COLO668 (cell line): ENCODE measurements around the gene MS4A8.
A peak's percentile ranks its signal among the peaks of the same experiment; 100 is the strongest.
"Not testable (repeated sequence)": the region's sequence is repeated elsewhere in the genome, so short reads cannot be mapped to it uniquely, and the experiment has no call there.

Experiments used
- DNase-seq: peaks from one replicate; lab custom pipeline; 2025; ENCODE audit not compliant: unreplicated experiment; lab: John Stamatoyannopoulos, UW

Gene MS4A8

GRCh38 chr11:60724420-60724819, 25.0 kb downstream of the MS4A8 start, which contains the start of gene MS4A18:
Gene MS4A18 (plus strand): TSS chr11:60724720.
- DNase-seq = no peak

- no peak for DNase-seq
Measured at GRCh38 chr11:60725592-60725991, 26.2 kb downstream of the MS4A8 start.

- no peak for DNase-seq
Measured at GRCh38 chr11:60731586-60731985, 32.2 kb downstream of the MS4A8 start.

- DNase-seq = peak; percentile 26
Measured at GRCh38 chr11:60734279-60734678, 34.9 kb downstream of the MS4A8 start.

GRCh38 chr11:60739114-60739513, 39.7 kb downstream of the MS4A8 start:
- no peak for DNase-seq

GRCh38 chr11:60740573-60740972, 41.2 kb downstream of the MS4A8 start:
- DNase-seq = peak; percentile 44

GRCh38 chr11:60741421-60741820, 42.0 kb downstream of the MS4A8 start:
- DNase-seq = no peak

GRCh38 chr11:60743058-60743457, 43.6 kb downstream of the MS4A8 start:
- no peak for DNase-seq

GRCh38 chr11:60744114-60744513, 44.7 kb downstream of the MS4A8 start:
- DNase-seq = no peak

GRCh38 chr11:60747359-60747873, 48.0 kb downstream of the MS4A8 start:
- no peak for DNase-seq

- DNase-seq = no peak
Measured at GRCh38 chr11:60748225-60748624, 48.8 kb downstream of the MS4A8 start.

GRCh38 chr11:60748821-60749220, 49.4 kb downstream of the MS4A8 start:
- DNase-seq = no peak

GRCh38 chr11:60750911-60751310, 51.5 kb downstream of the MS4A8 start:
- no peak for DNase-seq

- DNase-seq = no peak
Measured at GRCh38 chr11:60753309-60753708, 53.9 kb downstream of the MS4A8 start.

GRCh38 chr11:60754887-60755286, 55.5 kb downstream of the MS4A8 start:
- no peak for DNase-seq

GRCh38 chr11:60756307-60757032, 57.1 kb downstream of the MS4A8 start, which contains the start of gene MS4A15:
Gene MS4A15 (plus strand): TSS chr11:60756867. CDS start chr11:60763734, 6,867 bp downstream.
- DNase-seq = peak; percentile 7

GRCh38 chr11:60757231-60757800, 57.9 kb downstream of the MS4A8 start:
- no peak for DNase-seq

- DNase-seq = not testable (repeated sequence)
Measured at GRCh38 chr11:60758671-60759070, 59.3 kb downstream of the MS4A8 start.

- DNase-seq = not testable (repeated sequence)
Measured at GRCh38 chr11:60759438-60760225, 60.2 kb downstream of the MS4A8 start.

- DNase-seq = no peak
Measured at GRCh38 chr11:60761436-60762190, 62.2 kb downstream of the MS4A8 start.
